Measurements from ENCODE around the gene FGFRL1. TPM values are rescaled to one million over a fixed set of nuclear protein-coding genes. Genes with fewer than 3 reads are reported as not detected.
A peak's percentile ranks its signal among the peaks of the same experiment; 100 is the strongest.

The FGFRL1 gene
- total and polyA plus RNA-seq, 2 of the 13 experiments (the other 11 are each of a cell fraction or from before 2014, with no cell fraction given): 19.1 to 30.6 TPM

DNA sequence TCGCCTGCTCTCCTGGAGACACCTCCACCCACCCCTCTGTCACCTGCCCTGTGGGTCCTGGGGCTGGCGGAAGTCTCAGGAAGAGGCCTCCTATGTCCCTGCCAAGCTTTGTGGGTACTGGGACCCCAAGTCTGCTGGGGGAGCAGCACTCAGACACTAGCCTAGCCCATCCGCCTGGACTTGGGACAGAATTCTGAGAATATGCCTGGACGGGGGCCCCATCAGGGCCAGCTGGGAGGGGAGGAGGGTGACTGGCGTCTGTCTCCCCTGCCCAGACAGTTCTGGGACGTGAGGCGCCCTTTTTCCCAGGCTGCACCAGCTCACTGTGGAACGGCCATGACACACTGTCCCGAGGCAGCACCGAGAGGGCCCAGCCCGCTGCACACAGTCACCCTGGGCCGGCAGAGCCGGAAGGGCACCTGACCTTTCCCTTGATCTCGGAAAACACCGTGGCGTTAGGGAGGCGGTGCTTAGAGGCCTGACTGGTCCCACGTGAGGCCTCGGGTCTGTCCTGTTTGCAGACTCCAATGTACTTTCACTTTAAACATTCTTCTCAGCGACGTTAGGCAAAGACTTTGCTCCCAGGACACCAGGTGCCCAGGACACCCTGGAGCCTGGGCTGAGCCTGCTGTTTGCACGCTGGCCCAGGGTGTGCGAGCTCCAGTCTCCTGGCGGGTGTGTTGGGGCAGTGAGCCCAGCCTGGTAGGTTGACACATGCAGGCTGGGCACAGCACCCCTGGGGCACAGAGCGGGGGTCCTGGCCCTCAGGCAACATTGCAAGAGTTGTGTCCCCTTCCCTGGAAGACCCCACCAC, 18.9 kb upstream of the FGFRL1 start (continued):
- TF ChIP-seq, protein P1, sequence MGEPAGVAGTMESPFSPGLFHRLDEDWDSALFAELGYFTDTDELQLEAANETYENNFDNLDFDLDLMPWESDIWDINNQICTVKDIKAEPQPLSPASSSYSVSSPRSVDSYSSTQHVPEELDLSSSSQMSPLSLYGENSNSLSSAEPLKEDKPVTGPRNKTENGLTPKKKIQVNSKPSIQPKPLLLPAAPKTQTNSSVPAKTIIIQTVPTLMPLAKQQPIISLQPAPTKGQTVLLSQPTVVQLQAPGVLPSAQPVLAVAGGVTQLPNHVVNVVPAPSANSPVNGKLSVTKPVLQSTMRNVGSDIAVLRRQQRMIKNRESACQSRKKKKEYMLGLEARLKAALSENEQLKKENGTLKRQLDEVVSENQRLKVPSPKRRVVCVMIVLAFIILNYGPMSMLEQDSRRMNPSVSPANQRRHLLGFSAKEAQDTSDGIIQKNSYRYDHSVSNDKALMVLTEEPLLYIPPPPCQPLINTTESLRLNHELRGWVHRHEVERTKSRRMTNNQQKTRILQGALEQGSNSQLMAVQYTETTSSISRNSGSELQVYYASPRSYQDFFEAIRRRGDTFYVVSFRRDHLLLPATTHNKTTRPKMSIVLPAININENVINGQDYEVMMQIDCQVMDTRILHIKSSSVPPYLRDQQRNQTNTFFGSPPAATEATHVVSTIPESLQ (CRISPR knock-in tag; conservative IDR thresholded peaks at IDR 0.05): no peak
- TF ChIP-seq, protein P2, sequence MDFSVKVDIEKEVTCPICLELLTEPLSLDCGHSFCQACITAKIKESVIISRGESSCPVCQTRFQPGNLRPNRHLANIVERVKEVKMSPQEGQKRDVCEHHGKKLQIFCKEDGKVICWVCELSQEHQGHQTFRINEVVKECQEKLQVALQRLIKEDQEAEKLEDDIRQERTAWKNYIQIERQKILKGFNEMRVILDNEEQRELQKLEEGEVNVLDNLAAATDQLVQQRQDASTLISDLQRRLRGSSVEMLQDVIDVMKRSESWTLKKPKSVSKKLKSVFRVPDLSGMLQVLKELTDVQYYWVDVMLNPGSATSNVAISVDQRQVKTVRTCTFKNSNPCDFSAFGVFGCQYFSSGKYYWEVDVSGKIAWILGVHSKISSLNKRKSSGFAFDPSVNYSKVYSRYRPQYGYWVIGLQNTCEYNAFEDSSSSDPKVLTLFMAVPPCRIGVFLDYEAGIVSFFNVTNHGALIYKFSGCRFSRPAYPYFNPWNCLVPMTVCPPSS (IDR thresholded peaks at IDR 0.05): no peak
- TF ChIP-seq MAFG (CRISPR knock-in tag; IDR thresholded peaks at IDR 0.05) (no peak), KLF15 (CRISPR knock-in tag; IDR thresholded peaks at IDR 0.05; ENCODE audit: borderline replicate concordance) (no peak), MXD4 (CRISPR knock-in tag; IDR thresholded peaks at IDR 0.05) (peak; percentile 88; the same call in 1 of the 2 replicates), ZNF10 (CRISPR knock-in tag; IDR thresholded peaks at IDR 0.05; ENCODE audit: borderline replicate concordance, low read depth) (no peak), DNMT3B (CRISPR knock-in tag; conservative IDR thresholded peaks at IDR 0.05) (no peak), GZF1 (CRISPR knock-in tag; IDR thresholded peaks at IDR 0.05) (peak; percentile 48; the same call in 1 of the 2 replicates), MZF1 (CRISPR knock-in tag; IDR thresholded peaks at IDR 0.05; ENCODE audit: borderline replicate concordance) (no peak), ZNF296 (CRISPR knock-in tag; conservative IDR thresholded peaks at IDR 0.05) (peak; percentile 88; the same call in 1 of the 2 replicates), ZNF790 (CRISPR knock-in tag; IDR thresholded peaks at IDR 0.05; ENCODE audit: borderline replicate concordance) (peak; percentile 59; the same call in 1 of the 2 replicates), KDM1A (CRISPR knock-in tag; IDR thresholded peaks at IDR 0.05) (no peak), MTF1 (CRISPR knock-in tag; IDR thresholded peaks at IDR 0.05) (no peak), CHD2 (IDR thresholded peaks at IDR 0.05; ENCODE audit: low read depth, low read length) (no peak; the same call in 1 of the 2 replicates)
- TF ChIP-seq, protein P3, sequence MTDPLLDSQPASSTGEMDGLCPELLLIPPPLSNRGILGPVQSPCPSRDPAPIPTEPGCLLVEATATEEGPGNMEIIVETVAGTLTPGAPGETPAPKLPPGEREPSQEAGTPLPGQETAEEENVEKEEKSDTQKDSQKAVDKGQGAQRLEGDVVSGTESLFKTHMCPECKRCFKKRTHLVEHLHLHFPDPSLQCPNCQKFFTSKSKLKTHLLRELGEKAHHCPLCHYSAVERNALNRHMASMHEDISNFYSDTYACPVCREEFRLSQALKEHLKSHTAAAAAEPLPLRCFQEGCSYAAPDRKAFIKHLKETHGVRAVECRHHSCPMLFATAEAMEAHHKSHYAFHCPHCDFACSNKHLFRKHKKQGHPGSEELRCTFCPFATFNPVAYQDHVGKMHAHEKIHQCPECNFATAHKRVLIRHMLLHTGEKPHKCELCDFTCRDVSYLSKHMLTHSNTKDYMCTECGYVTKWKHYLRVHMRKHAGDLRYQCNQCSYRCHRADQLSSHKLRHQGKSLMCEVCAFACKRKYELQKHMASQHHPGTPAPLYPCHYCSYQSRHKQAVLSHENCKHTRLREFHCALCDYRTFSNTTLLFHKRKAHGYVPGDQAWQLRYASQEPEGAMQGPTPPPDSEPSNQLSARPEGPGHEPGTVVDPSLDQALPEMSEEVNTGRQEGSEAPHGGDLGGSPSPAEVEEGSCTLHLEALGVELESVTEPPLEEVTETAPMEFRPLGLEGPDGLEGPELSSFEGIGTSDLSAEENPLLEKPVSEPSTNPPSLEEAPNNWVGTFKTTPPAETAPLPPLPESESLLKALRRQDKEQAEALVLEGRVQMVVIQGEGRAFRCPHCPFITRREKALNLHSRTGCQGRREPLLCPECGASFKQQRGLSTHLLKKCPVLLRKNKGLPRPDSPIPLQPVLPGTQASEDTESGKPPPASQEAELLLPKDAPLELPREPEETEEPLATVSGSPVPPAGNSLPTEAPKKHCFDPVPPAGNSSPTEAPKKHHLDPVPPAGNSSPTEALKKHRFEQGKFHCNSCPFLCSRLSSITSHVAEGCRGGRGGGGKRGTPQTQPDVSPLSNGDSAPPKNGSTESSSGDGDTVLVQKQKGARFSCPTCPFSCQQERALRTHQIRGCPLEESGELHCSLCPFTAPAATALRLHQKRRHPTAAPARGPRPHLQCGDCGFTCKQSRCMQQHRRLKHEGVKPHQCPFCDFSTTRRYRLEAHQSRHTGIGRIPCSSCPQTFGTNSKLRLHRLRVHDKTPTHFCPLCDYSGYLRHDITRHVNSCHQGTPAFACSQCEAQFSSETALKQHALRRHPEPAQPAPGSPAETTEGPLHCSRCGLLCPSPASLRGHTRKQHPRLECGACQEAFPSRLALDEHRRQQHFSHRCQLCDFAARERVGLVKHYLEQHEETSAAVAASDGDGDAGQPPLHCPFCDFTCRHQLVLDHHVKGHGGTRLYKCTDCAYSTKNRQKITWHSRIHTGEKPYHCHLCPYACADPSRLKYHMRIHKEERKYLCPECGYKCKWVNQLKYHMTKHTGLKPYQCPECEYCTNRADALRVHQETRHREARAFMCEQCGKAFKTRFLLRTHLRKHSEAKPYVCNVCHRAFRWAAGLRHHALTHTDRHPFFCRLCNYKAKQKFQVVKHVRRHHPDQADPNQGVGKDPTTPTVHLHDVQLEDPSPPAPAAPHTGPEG (CRISPR knock-in tag; IDR thresholded peaks at IDR 0.05): no peak; the same call in 1 of the 2 replicates
- TF ChIP-seq, protein P4, sequence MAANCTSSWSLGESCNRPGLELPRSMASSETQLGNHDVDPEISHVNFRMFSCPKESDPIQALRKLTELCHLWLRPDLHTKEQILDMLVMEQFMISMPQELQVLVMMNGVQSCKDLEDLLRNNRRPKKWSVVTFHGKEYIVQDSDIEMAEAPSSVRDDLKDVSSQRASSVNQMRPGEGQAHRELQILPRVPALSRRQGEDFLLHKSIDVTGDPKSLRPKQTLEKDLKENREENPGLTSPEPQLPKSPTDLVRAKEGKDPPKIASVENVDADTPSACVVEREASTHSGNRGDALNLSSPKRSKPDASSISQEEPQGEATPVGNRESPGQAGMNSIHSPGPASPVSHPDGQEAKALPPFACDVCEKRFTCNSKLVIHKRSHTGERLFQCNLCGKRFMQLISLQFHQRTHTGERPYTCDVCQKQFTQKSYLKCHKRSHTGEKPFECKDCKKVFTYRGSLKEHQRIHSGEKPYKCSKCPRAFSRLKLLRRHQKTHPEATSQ (CRISPR knock-in tag; IDR thresholded peaks at IDR 0.05; ENCODE audit: borderline replicate concordance): no peak
- TF ChIP-seq, protein P5, sequence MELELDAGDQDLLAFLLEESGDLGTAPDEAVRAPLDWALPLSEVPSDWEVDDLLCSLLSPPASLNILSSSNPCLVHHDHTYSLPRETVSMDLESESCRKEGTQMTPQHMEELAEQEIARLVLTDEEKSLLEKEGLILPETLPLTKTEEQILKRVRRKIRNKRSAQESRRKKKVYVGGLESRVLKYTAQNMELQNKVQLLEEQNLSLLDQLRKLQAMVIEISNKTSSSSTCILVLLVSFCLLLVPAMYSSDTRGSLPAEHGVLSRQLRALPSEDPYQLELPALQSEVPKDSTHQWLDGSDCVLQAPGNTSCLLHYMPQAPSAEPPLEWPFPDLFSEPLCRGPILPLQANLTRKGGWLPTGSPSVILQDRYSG (CRISPR knock-in tag; IDR thresholded peaks at IDR 0.05): no peak

Measured in HepG2 (cell line).